H7 (cell line): Measurements from ENCODE around the gene NKG7. TPM values are rescaled to one million over a fixed set of nuclear protein-coding genes. Genes with fewer than 3 reads are reported as not detected.

Experiments used
- DNase-seq: peaks from one replicate; pipeline ENCODE4 v3.0.0; 2012
- H3K27me3 ChIP-seq: 2 replicates; pipeline ENCODE4 v1.6.0; 2011; ENCODE audit warnings: mild to moderate bottlenecking, low read length; ENCODE audit not compliant: control insufficient read depth, insufficient read depth
- H3K36me3 ChIP-seq: replicated peaks from 2 replicates; pipeline ENCODE4 v1.5.1; 2011; ENCODE audit warnings: low read length; ENCODE audit not compliant: control insufficient read depth, insufficient read depth
- H3K4me3 ChIP-seq: 2 replicates; pipeline ENCODE4 v1.5.1; 2011; ENCODE audit warnings: low read depth, mild to moderate bottlenecking, control low read depth, low read length, moderate library complexity; ENCODE audit not compliant: insufficient read depth
- total RNA-seq: library from RNA; depleted of rRNA; stranded (reverse); fragments of >200 nt; shearing (Covaris generic); gene quantifications from 2 replicates; pipeline ENCODE4 v1.2.3, GENCODE V29; 2014

Gene NKG7
- total RNA-seq, 1 experiment from 2014 or later, result not detected

DNA sequence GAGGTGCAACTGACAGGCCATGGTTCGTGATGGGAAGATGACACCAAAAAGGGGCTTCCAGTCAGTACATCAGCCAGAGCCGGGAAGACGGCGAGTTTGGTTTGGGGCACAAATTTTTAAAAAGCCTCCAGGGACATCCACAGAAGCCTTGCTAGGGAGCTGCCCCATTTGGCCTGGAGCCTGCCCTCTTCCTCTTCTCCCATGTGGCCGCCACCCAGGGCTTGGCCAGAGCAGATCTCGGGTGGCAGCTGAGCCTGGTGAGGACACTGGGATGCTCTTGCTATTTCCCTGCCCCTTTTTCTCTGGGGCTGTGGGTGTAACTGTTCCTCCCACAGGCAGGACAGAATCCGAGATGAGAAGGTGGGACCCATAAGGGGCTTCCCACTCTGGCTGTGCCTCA is 14.5 kb downstream of the NKG7 start:
- Histone ChIP-seq H3K27me3 (no peaks in the 10 kb centered on the region), H3K4me3 (no peak overlapping the region), H3K36me3 (no peaks in the 10 kb centered on the region)
- no peak for DNase-seq

DNA sequence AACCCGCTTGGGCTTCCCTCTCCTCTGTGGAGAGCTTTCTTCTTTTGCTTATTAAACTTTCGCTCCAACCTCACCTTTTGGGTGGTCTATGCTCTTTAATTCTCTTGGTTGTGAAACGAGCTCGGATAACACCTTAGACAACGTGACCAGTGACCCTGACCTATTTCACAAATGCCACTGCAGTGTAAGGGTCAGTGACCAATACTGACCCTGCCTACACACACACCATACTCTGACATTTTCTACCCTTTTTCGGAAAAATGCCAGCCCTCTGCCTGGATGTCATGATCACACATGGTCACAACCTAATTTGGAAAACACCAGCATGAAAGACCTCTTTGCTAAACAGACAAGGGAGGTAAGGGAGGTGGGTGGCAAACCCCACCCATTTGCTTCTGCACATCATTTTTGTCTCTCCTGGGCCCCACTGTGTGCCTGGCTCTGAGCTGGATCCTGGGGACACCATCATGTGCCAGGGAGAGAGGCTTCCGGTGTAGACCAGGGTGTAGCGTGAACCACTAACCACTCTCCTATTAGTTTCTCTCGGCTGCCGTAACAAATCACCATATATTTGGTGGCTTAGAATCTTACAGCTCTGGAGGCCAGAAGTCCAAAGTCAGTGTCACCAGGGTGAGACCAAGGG is 16.2 kb downstream of the NKG7 start:
- no peak for DNase-seq
- Histone ChIP-seq H3K4me3 (no peak overlapping the region), H3K27me3 (no peaks in the 10 kb centered on the region), H3K36me3 (no peaks in the 10 kb centered on the region; the same call in none of the 2 replicates)

DNA sequence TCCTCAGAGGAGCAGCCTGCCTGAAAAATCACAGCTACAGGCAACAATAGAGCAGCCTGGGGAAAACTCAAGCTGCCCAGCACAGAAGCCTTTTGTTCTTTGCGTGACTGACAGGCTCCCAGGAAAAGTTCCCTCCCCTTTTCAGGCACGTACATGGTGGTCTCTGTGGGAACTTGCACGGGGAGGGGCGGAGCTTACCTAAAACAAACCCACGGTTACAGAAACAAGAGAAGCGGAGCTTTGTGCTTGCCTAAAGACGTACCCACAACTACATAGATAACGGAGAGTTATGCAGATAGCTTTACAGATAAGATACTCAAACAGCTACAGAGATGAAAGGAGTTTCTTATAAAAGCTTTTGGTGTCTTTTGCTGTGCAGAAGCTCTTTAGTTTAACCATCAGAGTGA is 17.7 kb downstream of the NKG7 start:
- peaks cover 2% of the 10 kb centered on the region for H3K36me3 ChIP-seq
- no peak overlapping the region for H3K4me3 ChIP-seq

DNA sequence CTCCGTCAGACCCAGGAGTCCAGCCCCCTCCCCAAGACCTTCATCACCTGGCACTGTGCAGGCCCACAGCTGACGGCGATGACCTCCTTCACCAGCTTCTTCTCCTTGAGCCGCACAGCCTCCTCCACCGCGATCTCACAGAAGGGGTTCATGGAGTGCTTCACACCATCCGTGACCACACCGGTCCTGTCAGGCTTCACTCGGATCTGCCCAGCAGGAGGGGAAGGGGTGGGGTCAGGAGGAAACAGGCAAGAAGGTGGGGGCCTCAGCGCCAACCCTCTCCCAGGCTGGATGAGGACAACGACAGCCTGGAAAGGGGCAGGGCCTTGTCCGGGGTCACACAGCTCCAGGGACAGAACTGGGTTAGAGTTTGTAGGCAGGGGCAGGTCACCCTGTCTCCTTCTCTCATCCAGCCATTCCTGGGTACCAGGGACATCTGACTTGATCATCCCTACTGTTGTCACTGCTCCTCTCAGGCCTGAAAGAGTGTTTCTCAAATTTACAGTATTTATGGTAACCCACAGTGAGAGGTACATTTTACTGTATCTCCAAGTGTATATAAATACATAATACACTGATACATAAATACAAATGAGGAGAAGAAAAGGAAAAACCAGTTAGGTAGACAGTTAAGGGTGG is 18.2 kb downstream of the NKG7 start:
- Histone ChIP-seq H3K27me3 (no peaks in the 10 kb centered on the region), H3K36me3 (peaks cover 2% of the 10 kb centered on the region), H3K4me3 (no peak overlapping the region)
- DNase-seq, result peak; percentile 60

More for the DNA sequence above, 17.7 kb downstream of the NKG7 start:
- DNase-seq, result peak; percentile 88
- no peaks in the 10 kb centered on the region for H3K27me3 ChIP-seq

DNA sequence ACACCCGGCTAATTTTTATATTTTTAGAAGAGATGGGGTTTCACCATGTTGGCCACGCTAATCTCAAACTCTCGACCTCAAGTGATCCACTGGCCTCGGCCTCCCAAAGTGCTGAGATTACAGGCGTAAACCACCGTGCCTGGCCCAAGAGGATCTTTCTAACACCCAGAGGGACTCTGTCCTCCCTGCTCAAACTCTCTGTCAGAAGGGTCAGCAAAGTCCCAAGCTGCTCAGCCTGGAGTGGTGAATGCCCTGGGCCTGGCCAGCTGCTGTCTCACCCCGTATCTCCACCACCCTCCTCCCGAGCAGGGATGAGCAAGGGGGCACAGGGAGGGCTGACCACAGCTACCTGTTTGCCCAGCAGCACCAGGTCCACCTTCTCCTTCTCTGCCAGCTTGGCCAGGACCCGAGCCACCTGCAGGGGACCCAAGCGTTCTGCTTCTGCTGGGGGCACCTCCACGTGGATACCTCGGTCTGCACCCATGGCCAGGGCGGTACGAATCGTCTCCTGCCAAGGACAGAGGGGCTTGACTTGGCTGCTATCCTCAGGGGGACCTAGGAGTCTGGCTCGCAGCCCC is 19.6 kb downstream of the NKG7 start:
- Histone ChIP-seq H3K4me3 (no peak overlapping the region), H3K27me3 (no peaks in the 10 kb centered on the region), H3K36me3 (peaks cover 2% of the 10 kb centered on the region)
- DNase-seq, result no peak

DNA sequence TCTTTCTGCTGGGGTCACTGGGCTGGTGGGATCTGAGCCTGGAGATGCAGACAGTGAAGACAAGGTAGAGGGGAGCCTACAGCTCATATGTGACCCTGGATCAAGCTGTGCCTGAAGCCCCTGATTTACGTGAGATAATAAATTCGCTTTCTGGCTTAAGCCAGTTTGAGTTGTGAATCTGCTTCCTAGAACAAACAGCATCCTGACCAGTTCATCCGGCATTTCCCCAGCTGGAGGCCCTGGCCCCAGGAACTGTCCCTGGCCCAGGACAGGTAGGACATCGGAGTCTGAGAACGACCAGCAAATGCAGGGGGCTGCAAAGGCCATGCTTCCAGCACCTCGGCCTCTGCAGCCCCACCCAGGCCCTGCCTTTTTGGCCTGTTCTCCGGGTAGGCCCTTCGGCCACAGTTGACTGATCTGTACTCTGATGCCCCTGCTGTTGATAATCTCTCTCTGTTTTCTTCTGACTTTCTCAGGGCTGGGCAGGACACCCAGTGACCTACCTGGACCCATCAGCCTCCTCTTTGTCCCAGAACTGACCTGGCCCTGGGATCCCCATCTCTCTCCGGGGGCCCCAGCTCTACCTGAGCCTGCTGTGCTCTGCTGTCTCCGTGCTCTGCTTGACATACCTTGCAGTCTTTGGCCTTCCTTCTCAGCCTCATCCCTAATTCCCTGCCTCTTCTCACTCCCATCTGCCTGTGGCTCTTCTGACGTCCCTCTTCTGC is 21.0 kb downstream of the NKG7 start:
- no peak for DNase-seq
- H3K4me3 ChIP-seq, result no peak overlapping the region

DNA sequence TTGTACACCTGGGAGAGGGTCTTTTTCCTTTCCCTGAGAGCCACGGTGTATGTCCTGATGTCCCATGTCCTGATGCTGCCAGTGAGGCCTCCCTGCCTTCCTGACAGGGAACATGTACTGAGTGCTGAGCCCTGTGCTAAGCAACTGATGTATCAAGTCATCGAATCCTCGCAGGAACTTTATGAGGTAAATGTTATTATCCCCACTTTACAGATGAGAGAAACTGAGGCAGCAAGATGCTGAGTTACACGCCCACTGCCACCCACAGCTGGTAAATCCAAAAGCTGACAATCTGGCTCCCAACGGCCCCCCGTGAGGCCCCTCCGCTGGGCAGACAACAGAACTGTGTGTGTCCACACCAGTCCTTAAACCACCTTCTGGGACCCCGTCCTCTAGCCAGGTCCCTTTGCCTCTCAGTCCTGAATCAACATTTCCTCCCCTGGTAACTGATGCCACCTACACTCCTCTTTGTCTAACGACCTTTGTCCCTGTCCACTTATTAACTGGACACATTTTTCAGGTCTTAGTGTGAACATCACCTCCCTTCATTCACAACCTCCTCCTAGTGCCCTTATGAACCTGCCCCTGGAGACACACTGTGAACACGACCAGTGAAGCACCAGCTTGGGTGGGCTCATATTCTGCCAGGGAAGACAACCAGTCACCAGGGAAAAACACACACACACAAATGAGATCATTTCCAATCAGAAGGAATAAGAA is 25.1 kb downstream of the NKG7 start:
- no peaks in the 10 kb centered on the region for H3K27me3 ChIP-seq
- no peak for DNase-seq
- H3K4me3 ChIP-seq, result no peak overlapping the region
- peaks cover 2% of the 10 kb centered on the region for H3K36me3 ChIP-seq

More for the DNA sequence above, 21.0 kb downstream of the NKG7 start:
- Histone ChIP-seq H3K36me3 (peaks cover 2% of the 10 kb centered on the region), H3K27me3 (no peaks in the 10 kb centered on the region)

DNA sequence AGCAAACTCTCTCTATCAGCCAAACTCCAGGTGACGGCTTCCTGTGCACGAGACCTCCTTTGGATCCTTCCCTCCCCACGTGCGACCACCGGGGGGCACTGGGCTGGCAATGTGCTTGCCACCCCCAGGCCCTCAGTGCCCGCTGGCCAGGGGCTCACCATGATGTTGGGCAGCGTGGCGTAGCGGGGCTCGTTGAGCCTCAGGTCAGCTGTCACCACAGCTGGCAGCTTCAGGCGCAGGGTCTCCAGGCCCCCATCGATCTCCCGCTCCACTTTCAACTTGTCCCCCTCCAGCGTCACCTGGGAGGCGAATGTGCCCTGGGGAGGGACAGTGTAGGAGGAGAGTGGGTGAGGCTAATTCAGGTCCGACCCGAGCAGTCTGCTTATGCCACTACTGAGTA is 25.7 kb downstream of the NKG7 start:
- DNase-seq, result peak; percentile 71
- no peak overlapping the region for H3K4me3 ChIP-seq
- peaks cover 2% of the 10 kb centered on the region for H3K36me3 ChIP-seq
- H3K27me3 ChIP-seq, result peaks cover 1% of the 10 kb centered on the region; the same call in 1 of the 2 replicates

DNA sequence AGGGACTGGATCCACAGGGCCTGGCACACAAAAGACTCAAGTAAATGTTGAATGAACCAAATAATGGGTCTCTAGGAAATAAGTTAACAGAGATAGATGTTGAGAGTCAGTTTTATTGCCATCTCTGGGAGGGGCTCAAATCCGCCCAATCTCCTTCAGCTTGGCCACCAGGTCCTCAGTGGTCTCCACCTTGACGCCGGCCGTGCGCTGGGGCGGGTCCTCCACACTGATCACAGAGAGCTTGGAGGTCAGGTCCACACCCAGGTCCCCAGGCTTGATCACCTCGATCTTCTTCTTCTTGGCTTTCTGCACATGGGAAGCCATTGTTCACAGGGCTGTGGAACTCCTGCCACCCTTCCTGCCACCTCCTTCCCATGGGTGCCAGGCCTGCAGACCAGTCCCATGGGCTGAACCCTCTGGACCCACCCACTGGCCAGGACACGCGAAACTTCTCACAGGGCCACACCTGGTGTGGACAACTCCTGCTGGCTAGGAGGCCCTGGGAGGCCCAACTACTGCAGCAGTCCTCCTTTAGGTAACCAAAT is 27.3 kb downstream of the NKG7 start:
- Histone ChIP-seq H3K36me3 (peaks cover 2% of the 10 kb centered on the region), H3K4me3 (no peak overlapping the region), H3K27me3 (peaks cover 9% of the 10 kb centered on the region)
- DNase-seq, result no peak

DNA sequence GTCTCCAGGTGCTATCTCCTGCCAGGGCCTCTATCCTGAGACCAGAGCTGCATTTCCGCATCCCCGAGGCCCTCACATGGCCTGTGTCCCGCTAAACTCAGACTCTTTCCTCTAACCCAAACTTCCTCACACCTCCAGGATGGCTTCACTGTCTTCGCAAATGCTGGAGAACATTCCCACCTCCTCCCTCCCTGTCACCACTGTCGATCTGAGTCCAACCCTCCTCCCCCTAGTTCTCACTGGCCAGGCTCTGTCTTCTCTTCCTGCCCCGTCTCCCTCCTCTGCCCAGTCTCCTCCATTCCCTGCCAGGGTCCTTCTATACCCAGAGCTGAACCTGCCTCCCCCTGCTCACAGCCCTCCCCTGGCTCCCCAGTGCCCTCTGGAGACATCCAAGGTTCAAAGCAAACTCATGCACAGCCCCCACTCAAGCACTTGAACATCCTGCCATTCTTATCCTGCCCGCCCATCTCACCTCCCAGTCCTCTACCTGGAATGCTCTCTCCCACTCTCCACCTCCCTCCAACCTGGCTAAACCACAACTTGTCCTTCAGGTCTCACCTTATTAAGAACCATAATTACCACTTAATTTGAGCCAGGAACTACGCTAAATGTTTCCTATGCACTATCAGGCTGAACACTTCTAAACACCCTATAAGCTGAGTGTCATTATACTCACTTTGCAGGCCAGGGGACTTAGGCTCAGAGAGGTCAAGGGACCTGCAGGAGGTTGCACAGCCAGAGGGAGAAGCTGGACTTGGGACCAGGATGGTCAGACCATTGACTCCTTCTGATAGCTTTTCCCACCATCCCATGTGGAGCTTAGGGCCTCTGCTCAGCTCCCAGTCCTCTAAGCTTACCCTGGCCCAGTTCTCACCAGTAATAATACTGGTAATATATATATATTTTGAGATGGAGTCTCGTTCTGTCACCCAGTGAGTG is 29.6 kb downstream of the NKG7 start:
- Histone ChIP-seq H3K27me3 (peaks cover 9% of the 10 kb centered on the region), H3K36me3 (no peaks in the 10 kb centered on the region; the same call in 1 of the 2 replicates), H3K4me3 (no peak overlapping the region)
- DNase-seq, result no peak

DNA sequence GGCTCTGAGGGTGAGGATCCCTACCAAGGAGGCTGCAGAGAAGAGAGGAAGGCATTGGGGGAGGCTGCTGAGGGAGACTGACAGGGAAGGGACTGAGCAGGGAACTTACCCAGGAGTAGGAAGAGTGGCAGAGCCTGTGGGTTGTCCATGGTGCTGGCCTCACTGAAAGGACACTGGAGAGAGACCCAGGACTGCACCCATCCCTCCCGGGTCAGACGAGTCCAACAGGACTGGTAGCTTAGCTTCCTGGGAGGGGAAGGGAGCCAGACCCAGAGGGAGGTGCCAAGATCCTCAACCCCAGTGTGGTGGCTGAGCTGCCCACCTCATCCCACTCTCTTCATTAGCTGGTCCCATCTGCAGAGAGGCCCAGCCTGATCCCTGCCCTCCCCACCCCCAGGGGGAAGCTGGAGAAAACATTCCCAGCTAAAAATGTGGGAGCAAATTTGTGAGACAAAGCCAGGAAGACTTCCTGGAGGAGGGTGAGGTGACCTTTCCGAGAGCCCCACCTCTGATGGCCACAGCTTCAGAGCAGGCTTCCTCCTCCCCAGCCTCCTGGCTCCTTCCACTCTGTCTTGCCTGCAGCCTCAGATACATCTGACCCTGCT is 30.4 kb downstream of the NKG7 start, which contains the start of gene VSIG10L:
Gene VSIG10L, minus strand, starts transcription at position 164 of the 605 bp plus-strand sequence. Its CDS starts 15 bp downstream, at position 149.
- Histone ChIP-seq H3K36me3 (no peaks in the 10 kb centered on the region; the same call in 1 of the 2 replicates), H3K27me3 (peaks cover 9% of the 10 kb centered on the region), H3K4me3 (no peak within 1 kb of the TSS)
- DNase-seq, result no peak

DNA sequence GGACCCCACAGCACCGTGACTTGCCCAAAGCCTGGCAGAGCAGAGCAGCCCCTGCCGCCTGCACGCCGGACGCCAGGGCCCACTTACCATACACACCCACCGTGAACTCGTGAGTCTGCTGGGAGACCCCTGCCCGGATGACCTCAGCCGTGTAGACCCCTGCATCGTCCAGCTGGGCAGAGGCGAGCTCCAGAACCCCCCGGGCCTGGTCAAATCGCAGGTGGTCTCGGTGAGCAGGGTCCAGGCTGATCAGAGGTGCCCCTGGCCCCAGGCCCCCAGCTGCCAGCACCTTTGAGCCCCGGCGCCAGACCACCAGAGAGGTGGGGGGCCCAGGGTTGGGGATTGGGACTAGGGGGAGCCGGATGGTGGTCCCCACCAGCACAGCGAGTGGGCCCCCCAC is 31.4 kb downstream of the NKG7 start:
- DNase-seq, result no peak
- Histone ChIP-seq H3K27me3 (peaks cover 9% of the 10 kb centered on the region), H3K36me3 (no peaks in the 10 kb centered on the region; the same call in 1 of the 2 replicates), H3K4me3 (no peak overlapping the region)
